ENCODE results near the gene LRRC47.

- no peak for TF ChIP-seq EZH2 (IDR thresholded peaks at IDR 0.05; ENCODE audit: borderline replicate concordance, low read length)
- no peak for TF ChIP-seq CTCF (IDR thresholded peaks at IDR 0.05; ENCODE audit: low read length)
Measured at GRCh38 chr1:3774276-3774945, 21.9 kb downstream of the LRRC47 start.

All from OCI-LY1 (cell line).